ENCODE results near the gene ZNF764. TPM values are rescaled to one million over a fixed set of nuclear protein-coding genes. Genes with fewer than 3 reads are reported as not detected.
A peak's percentile ranks its signal among the peaks of the same experiment; 100 is the strongest.
"Not testable (repeated sequence)": the region's sequence is repeated elsewhere in the genome, so short reads cannot be mapped to it uniquely, and the experiment has no call there.

ZNF764 gene
- total RNA-seq, 1 donor = 4.3 TPM

DNA sequence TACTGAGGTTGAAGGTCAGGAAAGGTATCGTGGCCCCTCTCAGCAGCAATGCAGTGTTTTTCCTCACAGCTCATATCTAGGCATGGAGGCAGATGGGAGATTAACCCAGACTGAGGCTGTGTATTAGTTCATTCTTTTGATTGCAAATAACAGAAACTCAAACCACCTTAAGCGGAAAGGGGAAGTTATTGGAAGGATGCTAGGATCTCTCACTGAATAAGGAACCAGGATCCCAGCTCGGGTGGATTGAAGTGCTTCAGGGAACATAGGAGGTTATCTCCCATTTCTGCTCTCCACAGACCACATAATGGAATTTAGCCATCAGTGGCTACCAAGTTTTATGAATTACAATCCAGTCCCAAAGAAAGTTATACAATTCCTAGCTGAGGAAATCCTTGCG lies 43.8 kb upstream of the ZNF764 start:
- TF ChIP-seq, protein P1, sequence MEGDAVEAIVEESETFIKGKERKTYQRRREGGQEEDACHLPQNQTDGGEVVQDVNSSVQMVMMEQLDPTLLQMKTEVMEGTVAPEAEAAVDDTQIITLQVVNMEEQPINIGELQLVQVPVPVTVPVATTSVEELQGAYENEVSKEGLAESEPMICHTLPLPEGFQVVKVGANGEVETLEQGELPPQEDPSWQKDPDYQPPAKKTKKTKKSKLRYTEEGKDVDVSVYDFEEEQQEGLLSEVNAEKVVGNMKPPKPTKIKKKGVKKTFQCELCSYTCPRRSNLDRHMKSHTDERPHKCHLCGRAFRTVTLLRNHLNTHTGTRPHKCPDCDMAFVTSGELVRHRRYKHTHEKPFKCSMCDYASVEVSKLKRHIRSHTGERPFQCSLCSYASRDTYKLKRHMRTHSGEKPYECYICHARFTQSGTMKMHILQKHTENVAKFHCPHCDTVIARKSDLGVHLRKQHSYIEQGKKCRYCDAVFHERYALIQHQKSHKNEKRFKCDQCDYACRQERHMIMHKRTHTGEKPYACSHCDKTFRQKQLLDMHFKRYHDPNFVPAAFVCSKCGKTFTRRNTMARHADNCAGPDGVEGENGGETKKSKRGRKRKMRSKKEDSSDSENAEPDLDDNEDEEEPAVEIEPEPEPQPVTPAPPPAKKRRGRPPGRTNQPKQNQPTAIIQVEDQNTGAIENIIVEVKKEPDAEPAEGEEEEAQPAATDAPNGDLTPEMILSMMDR (IDR thresholded peaks at IDR 0.05; ENCODE audit: insufficient read depth, low read depth, low read length) = no peak
- no peak for DNase-seq (ENCODE audit: low read depth)
- H3K4me3 ChIP-seq (ENCODE audit: low read depth, low read length) = no peak overlapping the region

DNA sequence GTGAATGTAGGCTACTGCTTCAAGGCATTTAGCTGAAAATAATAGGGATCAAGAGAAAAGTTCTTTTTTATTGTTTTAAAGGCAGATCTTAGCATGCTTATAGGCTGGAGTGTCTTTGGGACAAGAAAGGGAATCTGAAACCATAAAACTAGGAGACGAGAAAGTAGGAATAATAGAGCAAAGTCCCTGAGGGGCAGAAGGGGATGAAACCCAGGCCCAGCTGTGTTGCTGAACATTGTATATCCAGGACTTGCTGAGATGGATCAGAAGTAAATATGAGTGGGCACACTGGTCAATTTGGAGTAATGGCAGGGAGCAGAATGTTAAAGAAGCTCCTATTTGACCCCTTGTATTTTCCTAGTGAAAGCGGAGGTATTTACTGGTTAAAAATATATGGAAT lies 42.8 kb upstream of the ZNF764 start:
- no peak for DNase-seq (ENCODE audit: low read depth)
- no peak overlapping the region for H3K4me3 ChIP-seq (ENCODE audit: low read depth, low read length)
- TF ChIP-seq, protein P1 (IDR thresholded peaks at IDR 0.05; ENCODE audit: insufficient read depth, low read depth, low read length) = no peak

DNA sequence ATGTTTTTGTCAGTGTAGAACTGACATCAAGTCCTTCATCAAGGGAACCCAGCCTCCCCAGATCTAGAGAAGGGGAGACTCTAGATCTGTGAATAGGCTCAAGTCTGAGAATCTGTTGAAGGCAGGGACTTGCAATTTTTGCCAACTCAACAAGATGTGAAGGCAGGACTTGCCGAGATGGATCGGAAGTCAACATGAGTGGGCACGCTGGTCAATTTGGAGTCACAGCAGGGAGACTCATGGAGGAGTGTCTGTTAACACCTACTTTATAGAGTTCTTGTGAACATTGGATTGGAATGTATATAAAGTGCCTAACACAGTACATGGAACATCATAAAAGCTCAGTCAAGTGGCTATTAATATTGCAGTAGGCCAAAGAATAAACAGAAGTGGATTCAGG lies 42.0 kb upstream of the ZNF764 start:
- DNase-seq (ENCODE audit: low read depth) = no peak
- TF ChIP-seq, protein P1 (IDR thresholded peaks at IDR 0.05; ENCODE audit: insufficient read depth, low read depth, low read length) = no peak
- H3K4me3 ChIP-seq (ENCODE audit: low read depth, low read length) = no peak overlapping the region

DNA sequence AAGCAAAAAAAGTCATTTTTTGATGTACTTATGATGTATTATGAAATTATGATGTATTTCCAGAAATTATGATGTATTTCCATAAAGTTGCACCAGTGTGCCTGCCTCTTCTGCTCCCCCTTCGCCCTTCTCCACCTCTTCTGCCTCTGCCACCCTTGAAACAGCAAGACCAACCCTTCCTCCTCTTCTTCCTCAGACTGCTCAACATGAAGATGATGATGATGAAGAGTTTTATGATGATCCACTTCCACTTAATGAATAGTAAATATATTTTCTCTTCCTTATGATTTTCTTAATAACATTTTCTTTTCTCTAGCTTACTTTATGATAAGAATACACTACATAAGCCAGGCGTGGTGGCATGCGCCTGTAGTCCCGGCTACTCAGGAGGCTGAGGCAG lies 34.7 kb upstream of the ZNF764 start:
- H3K4me3 ChIP-seq (ENCODE audit: low read depth, low read length) = no peak overlapping the region
- TF ChIP-seq, protein P1 (IDR thresholded peaks at IDR 0.05; ENCODE audit: insufficient read depth, low read depth, low read length) = no peak
- no peak for DNase-seq (ENCODE audit: low read depth)

DNA sequence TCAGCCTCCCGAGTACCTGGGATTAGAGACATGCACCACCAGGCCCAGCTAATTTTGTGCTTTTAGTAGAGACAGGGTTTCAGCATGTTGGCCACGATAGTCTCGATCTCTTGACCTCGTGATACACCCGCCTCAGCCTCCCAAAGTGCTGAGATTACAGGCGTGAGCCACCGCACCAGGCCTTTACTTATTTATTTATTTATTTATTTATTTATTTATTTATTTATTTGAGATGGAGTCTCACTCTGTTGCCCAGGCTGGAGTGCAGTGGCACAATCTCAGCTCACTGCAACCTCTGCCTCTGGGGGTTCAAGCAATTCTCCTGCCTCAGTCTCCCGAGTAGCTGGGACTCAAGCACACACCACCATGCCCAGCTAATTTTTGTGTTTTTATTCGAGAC lies 32.7 kb upstream of the ZNF764 start:
- DNase-seq (ENCODE audit: low read depth); H3K4me3 ChIP-seq (ENCODE audit: low read depth, low read length): not testable (repeated sequence)

DNA sequence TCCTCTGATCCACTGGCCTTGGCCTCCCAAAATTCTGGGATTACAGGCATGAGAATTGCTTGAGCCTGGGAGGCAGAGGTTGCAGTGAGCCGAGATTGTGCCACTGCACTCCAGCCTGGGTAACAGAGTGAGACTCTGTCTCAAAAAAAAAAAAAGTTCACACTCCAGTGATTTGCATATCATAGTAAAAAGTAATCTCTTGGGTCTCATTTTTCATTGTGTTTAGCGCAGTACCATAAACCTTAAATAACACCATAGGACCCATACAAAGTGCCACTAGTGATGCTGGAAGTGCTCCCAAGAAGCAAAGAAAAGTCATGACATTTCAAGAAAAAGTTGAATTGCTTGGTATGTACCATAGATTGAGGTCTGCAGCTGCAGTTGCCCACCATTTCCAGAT lies 31.4 kb upstream of the ZNF764 start:
- DNase-seq (ENCODE audit: low read depth); H3K4me3 ChIP-seq (ENCODE audit: low read depth, low read length): not testable (repeated sequence)

DNA sequence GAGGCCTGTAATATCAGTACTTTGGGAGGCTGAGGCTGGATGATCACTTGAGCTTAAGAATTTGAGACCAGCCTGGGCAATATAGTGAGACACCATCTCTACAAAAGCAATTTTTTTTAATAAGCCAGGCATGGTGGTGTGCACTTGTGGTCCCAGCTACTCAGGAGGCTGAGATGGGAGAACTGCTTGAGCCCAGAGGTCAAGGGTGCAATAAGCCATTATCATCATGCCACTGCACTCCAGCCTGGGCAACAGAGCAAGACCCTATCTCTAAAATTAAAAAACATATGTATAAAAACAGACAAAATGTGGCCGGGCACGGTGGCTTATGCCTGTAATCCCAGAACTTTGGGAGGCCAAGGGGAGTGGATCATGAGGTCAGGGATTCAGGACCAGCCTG lies 30.5 kb upstream of the ZNF764 start:
- TF ChIP-seq, protein P1 (IDR thresholded peaks at IDR 0.05; ENCODE audit: insufficient read depth, low read depth, low read length) = no peak
- H3K4me3 ChIP-seq (ENCODE audit: low read depth, low read length) = no peak overlapping the region

DNA sequence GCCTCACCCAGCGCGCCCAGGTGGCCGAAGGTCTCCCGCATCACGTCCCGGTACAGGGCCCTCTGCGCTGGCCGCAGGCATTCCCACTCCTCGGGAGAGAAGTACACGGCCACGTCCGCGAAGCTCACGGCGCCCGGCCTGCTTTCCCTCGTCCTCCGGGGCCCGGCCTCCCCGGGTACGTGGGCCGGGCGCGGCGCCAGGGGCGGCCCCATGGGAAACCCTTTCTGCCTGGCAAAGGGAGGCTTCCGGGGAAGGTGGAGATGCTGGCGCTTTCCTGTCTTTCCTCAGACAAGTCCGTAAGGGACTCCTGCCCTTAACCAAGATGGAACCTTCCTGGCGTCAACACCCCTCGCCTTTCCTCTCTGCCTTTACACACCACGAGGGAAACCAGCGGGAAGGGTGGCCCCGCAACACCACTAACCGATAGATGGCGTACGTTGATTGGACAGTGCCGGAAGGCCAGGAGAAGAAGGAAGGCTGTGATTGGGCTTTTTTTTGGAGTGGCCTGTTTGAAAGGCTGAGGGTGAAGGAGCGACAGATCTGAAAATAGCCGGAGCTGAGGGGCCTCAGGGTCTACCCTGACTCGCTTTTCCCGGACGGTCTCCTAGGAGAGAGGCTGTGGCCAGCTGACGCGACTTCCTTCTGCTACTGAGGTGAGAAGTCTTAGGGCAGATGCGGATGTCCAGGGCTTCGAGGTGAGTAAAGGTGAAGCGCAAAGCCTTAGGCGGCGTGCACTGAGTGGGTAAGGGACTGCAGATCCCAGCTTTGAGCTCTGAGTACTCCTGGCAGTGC lies 27.4 kb upstream of the ZNF764 start, which contains the start of gene ZNF785:
ZNF785 (minus strand) TSS at position 298 of the 792 bp plus-strand sequence; CDS start at position 212, 86 bp downstream.
- peak within 1 kb of the TSS; percentile 70 for H3K4me3 ChIP-seq (ENCODE audit: low read depth, low read length)

More for the DNA sequence above, 30.5 kb upstream of the ZNF764 start:
- no peak for DNase-seq (ENCODE audit: low read depth)

More for the DNA sequence above, 27.4 kb upstream of the ZNF764 start, which contains the start of gene ZNF785:
- peak; percentile 99 for DNase-seq (ENCODE audit: low read depth)
- TF ChIP-seq, protein P1 (IDR thresholded peaks at IDR 0.05; ENCODE audit: insufficient read depth, low read depth, low read length) = no peak

Data from fibroblast of villous mesenchyme (primary cell).